HG03469 (cell line): ENCODE data around the gene ERV3-1.
A peak's percentile ranks its signal among the peaks of the same experiment; 100 is the strongest.
"Not testable (repeated sequence)": the region's sequence is repeated elsewhere in the genome, so short reads cannot be mapped to it uniquely, and the experiment has no call there.

Source experiments
- ATAC-seq: cut with Tn5 transposase; IDR thresholded peaks from one replicate; pipeline ENCODE4 v1.9.1; 2021; ENCODE audit warnings: mild to moderate bottlenecking, moderate library complexity, moderate number of reproducible peaks; ENCODE audit not compliant: unreplicated experiment

Gene ERV3-1, protein sequence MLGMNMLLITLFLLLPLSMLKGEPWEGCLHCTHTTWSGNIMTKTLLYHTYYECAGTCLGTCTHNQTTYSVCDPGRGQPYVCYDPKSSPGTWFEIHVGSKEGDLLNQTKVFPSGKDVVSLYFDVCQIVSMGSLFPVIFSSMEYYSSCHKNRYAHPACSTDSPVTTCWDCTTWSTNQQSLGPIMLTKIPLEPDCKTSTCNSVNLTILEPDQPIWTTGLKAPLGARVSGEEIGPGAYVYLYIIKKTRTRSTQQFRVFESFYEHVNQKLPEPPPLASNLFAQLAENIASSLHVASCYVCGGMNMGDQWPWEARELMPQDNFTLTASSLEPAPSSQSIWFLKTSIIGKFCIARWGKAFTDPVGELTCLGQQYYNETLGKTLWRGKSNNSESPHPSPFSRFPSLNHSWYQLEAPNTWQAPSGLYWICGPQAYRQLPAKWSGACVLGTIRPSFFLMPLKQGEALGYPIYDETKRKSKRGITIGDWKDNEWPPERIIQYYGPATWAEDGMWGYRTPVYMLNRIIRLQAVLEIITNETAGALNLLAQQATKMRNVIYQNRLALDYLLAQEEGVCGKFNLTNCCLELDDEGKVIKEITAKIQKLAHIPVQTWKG

DNA sequence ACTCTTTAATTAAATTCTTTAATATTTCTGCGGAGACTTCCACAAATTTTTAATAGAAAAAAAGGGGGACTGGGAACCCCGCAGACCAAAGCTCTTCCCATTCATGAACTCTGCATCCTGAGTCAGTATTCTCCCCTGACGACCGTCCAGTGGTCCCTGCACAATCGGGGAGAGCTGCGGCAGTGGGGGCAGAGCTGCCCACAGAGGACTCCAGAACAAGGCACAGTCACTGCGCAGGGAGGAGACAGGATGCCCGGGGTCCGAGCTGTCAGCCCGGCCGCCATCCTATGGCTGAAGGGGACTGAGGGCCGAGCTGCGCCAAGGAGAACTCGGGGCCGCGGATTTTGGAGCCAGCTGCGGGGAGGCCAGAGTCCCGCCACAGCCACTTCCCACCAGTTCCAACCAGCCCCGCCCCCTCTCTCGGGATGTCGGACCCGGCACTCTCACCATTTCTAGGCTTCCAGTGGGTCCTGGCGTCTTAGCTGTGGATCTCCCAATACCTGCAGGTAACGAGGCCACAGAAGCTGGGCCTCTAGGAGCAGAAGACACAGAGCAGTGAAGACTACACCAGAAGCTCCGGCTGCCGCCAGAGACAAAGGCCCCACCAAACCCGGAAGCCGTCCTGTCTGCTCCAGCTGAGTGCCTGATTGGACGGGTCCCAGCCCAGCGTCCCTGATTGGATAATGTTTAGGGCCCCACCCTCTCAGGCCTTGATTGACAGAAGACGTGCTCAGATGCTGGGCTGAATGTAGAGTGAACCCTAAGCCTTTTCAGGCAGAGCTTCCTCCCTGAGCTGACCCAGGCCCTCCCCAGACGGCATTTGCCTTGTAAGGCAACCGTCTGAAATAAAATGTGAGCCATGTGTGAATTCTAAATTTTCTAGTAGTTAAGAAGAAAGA, at the start of gene ERV3-1:
Gene ERV3-1 (minus strand): TSS at position 594 of the 899 bp plus-strand sequence. CDS start 13,661 bp downstream, outside the sequence.
- peak; percentile 99 for ATAC-seq

DNA sequence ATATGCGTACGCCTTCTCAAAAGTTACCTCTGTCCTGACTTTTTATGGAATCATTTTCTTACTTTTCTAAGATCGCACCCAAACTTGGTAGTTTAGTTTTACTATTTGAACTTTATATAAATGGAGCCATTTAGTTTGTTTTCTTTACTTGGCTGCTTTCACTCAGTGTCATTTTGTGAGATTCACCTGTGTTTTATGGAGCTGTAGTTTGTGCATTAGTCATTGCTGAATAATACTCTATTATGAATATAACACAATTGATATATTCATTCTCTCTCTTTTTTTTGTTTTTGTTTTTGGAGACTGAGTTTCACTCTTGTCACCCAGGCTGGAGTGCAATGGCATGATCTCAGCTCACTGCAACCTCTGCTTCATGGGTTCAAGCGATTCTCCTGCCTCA, 49.3 kb upstream of the ERV3-1 start:
- not testable (repeated sequence) for ATAC-seq

DNA sequence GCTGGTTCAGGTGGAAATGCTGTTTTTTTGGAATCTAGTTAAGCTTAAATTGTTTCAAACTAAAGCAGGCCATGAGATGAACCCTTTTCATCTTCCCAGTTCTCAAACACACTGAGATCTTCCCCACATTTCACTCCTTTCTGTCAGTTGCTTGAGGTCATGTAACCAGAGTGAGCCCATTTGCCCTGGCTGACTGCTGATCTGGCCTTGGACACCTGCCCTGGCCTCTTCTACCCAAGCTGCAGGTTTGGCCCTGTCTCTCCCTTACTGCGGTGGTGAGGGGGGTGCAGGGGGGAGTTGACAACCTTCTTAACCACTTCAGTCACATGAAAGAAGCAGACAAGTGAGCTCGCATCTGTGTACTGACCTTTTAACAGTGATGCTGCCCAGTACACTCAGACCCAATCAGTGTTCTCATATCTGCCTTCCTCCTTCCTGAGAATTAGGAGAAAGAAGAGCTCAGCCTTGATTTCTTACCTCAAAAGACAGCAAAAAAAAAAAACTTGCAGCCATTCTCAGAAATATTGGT, 48.0 kb upstream of the ERV3-1 start:
- ATAC-seq = not testable (repeated sequence)

DNA sequence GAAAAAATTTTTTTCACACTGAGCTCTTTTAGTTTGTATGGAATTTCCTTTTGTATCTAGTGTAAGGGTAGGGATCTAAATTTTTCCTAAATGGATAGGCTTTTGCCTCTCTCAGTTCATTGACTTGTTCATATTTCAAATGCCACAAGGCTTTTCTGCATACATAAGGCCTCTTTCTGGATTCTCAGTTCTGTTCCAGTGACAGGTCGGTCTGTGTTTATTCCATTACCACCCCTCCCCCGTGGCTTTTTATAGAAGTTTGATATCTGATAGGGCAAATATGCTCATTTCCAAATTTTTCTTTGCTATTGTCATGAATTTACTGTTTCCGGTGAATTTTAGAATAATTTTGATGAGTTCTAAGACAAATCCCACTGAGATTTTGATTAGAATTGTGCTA, 45.2 kb upstream of the ERV3-1 start:
- not testable (repeated sequence) for ATAC-seq

DNA sequence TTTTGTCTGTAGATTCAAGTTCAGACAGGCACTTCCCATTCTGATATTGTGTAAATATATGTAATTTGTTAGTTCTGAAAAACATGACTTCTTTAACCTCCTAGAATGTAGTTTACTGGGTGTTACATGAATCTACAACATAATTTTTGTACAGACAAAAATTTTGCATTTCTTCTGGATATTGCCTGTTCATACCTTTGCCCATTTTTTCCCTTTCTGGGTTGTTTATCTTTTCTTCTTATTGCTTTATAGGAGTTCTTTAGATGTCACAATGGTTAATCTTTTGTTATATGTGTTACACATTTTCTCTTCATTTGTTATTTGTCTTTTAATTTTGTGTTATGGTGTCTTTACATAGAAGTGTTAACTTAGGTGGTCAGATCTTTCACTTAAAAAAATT, 44.7 kb upstream of the ERV3-1 start:
- ATAC-seq = not testable (repeated sequence)

DNA sequence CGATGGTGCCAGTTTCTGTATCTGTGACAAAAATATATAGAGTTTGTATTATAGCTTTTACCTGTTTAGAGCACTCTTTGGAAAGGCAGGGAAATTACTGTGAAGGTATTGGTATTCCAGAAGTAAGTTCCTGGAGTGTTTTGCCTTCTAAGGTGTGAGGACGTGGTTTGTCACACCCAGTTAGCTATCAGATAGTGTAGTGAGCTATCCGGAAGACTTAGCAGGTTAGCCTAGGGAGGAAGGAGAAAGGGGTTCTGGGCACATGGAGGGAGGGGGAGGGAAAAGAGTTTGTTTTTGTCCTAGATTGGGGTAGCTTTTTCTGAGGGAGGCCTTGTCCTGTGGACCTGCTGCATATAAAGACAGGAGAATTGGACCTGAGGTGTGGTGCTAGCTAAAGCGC, 39.8 kb upstream of the ERV3-1 start:
- ATAC-seq = not testable (repeated sequence)

DNA sequence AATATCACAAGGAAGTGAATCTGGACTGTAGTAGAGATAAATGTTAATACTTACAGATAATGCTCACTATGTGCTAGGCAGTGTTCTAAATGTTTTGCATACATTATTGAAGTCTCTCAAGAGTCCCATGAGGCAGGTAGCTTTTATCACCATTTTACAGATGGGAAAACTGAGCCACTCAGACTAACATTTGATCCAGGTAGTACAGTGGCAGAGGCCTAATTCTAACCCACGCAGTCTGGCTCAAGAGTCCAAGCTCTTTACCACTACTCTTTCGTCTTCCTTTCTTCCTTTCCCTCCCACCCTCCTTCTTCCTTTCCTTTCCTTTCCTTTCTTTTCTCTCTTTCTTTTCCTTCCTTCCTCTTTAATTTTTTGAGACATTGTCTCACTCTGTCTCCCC, 39.1 kb upstream of the ERV3-1 start:
- ATAC-seq = not testable (repeated sequence)

DNA sequence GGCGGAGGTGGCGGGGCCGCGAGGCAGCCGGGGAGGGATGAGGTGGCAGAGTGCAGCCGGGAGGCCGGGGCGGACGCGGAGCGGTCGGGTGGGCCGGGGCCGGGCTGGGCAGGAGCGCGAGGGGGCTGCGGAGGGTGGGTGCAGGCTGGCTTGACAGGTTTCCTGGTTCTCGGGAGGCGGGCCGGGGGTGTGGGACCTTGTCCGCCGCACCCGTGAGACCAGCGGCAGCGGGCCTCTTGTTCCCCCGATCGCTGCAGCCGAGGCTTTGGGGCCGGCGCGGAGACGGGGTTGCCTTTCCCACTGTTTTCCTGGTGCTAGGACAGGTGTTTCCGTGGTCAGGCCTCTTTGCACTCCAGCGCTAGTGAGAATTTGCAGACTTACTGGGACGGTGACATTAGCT, 32.3 kb upstream of the ERV3-1 start:
- ATAC-seq = not testable (repeated sequence)

DNA sequence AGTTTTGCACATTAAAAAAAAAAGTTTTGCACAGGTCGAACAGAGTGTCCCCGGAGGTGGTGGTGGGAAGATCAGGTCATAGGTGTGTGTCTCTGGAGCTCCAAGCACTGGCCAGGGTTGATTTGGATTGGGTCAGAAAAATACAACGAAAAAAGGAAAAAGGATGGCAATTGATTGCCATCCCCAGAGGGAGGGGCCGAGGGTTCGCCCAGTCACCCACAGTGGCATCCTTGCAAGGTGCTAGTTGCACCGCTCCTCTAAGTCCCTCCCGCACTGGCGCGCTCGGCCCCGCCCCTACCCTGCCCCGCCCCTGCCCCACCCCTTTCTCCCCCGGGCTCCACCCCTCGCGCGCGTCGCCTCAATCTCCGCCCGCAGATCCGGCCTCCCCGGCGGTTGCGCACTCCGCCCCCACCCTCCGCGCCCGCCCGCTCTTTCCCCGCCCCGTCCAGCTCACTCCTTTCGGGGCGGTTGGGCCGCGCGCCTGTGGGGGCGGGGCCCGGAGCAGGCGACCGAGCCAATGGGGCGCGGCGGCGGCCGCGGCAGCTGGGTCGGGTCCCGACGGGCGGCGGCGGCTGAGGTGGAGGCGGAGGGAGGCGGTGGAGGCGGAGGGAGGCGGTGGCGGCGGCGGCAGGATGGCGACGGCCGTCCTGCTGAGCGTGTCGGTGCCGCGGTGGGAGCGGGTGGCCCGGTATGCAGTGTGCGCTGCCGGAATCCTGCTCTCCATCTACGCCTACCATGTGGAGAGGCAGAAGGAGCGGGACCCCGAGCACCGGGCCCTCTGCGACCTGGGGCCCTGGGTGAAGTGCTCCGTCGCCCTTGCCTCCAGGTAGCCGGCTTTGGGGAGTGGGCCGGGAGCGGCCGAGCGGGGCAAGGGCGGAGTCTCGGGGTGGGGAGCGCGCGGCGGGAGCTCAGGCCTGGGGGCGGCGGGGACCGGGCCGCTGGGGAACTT, 31.5 kb upstream of the ERV3-1 start:
- peak; percentile 71 for ATAC-seq

DNA sequence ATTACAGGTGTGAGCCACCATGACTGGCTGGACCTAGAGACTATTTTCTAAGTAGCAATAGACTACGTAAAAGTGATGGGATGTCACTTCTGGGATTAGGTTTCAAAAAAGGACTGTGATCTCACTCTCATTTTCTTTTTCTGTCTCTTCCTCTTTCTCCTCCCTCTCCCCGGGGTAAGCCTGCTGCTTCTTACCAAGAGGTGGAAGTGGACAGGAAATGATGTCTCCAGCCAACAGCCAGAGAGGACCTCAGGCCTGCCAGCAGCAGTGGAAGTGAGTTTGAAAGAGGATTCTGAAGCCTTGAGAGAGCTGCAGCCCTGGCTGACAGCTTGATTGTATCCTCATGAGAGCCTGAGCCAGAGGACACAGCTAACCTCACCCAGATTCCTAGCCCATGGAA, 30.0 kb upstream of the ERV3-1 start:
- not testable (repeated sequence) for ATAC-seq

DNA sequence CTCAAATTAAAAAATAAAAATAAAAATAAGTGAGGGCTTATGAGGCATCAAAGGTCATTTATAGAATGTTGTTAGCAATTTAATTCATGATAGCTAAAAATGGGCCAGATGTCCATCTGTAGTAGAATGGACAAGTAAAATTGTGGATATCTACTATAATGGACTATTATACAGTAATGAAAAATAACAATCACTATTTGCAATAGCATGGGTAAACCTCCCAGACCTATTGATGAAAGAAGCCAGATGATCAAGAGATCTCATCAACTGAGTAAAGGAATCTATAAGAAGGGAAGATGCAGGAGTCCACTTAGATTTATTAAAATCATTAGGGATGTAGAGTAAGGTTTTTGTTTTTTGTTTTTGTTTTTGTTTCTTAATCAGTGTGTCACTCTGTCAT, 29.0 kb upstream of the ERV3-1 start:
- not testable (repeated sequence) for ATAC-seq

DNA sequence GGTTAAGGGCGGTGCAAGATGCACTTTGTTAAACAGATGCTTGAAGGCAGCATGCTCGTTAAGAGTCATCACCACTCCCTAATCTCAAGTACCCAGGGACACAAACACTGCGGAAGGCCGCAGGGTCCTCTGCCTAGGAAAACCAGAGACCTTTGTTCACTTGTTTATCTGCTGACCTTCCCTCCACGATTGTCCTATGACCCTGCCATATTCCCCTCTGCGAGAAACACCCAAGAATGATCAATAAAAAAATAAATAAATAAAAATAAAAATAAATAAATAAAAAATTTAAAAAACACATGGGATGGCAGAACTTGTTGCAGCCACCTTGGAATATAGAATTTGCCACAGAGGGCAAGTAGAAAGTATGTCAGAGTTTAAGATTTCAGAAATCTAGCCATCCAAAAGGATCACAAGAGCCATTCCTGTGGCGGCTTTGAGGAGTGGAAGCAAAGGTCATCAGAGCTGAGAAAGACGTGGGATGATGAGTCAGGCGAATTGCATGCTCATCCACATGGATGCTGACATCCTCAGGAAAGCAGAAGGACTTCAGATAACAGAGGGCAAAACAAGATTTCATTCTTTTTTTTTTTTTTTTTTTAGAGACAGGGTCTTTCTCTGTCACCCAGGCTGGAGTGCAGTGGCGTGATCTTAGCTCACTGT, 27.8 kb upstream of the ERV3-1 start:
- not testable (repeated sequence) for ATAC-seq

DNA sequence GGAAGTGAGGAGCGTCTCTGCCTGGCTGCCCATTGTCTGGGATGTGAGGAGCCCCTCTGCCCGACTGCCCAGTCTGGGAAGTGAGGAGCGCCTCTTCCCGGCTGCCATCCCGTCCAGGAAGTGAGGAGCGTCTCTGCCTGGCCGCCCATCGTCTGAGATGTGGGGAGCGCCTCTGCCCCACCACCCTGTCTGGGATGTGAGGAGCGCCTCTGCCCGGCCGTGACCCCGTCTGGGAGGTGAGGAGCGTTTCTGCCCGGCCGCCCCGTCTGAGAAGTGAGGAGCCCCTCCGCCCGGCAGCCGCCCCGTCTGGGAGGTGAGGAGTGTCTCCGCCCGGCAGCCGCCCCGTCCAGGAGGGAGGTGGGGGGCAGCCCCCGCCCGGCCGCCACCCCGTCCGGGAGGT, 26.9 kb upstream of the ERV3-1 start:
- not testable (repeated sequence) for ATAC-seq

DNA sequence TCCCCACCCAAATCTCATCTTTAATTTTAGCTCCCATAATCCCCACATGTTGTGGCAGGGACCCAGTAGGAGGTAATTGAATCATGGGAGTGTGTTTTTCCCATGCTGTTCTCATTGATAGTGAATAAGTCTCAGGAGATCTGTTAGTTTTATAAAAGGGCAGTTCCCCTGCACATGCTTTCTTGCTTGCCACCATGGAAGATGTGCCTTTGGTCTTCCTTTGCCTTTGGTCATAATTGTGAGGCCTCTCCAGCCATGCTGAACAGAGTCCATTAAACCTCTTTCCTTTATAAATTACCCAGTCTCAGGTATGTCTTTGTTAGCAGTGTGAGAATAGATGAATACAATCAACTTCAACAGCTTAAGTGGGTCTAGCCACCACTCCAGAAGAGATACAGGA, 18.5 kb upstream of the ERV3-1 start:
- not testable (repeated sequence) for ATAC-seq

DNA sequence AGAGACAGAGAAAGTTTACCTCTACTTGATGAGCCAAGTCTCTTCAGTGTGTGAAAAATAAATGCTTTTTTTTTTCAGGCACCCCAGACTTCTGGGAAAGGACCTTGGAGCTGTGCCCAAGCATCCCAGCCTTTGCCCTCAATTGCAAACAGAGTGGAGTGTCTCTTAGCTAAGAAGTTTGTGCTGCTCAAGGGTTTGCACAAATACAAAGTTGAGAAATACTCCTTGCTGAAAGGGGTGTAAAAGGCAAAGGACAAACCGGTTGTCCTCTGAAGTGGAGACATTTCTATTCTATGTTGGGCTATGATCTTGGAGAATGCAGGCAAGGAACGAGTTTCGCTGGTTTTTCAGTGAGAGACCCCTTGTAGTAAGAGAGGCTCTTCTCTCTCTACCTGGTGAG, 14.5 kb upstream of the ERV3-1 start:
- ATAC-seq = not testable (repeated sequence)

DNA sequence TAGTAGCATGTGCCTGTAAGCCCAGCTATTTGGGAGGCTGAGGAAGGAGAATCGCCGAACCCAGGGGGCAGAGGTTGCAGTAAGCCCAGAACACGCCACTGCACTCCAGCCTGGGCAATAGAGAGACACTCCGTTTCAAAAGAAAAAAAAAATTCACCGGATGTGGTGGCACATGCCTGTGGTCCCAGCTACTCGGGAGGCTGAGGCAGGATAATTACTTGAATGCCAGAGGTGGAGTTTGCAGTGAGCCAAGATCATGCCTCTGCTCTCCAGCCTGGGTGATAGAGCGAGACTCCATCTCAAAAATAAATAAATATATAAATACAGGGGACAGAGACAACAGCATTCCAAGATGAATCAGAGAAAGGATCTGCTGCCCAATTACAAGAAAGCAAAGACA, 3.4 kb upstream of the ERV3-1 start:
- not testable (repeated sequence) for ATAC-seq

DNA sequence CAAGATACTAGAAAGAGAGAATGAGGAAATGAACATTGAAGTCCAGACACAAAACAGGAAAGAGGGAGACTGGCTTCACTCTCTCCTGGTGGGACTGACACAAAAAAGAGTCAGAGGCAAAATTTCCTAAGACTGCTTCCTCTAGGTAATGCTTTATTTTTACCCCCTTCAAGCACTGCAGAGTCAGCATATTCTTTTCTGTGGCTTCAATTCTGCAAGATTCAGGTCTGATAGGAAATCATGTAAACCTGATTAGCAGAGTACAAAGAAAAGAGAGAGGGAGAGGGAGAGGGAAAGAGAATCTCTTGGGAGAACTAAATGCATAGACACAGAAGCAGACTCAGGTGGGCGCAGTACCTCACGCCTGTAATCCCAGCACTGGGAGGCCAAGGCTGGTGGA, 2.9 kb upstream of the ERV3-1 start:
- ATAC-seq = not testable (repeated sequence)

DNA sequence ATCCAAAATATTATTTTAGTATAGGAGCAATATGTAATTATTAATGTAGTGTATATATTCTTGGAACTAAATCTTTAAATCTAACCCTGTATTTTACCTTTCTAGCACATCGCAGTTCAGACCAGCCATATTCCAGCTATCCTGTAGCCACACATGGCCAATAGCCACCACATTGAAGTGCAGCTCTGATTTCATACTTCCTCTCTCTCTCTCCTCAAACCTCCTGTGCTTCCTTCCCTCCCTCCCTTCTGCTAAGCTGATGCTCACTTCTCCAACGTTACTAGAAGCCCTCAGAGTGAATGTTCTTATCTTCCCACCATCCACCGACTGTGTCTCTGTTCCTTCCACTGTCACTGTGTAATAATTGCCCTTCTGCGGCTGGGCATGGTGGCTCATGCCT, 549 bp upstream of the ERV3-1 start:
- not testable (repeated sequence) for ATAC-seq

DNA sequence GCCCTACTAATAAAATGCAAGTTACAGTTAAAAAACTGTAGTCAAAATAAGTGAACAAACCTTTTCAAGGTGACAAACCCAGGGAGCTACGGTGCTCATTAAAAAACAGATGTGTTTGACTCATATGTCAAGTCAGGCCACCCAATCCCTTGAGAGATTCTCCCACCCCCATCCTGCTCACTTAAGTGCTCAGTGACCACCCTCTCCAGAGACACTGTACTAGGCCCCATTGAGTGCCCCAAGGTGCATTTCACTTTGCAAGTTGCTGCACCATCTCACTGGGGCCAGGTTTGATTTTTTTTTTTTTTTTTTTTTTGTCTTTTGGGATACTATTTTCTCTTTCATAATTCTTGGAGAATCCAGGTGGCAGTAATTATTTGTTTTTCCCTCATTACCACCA, 1.9 kb downstream of the ERV3-1 start:
- no peak for ATAC-seq
